HG03064 (cell line): Measurements from ENCODE around the gene GMDS.
"Not testable (repeated sequence)": the region's sequence is repeated elsewhere in the genome, so short reads cannot be mapped to it uniquely, and the experiment has no call there.

ENCODE experiments used
- ATAC-seq: cut with Tn5 transposase; IDR thresholded peaks from one replicate; pipeline ENCODE4 v1.9.1; 2021; ENCODE audit warnings: low read depth; ENCODE audit not compliant: unreplicated experiment

The GMDS gene

GRCh38 chr6:1686117-1687098 is 559.0 kb downstream of the GMDS start:
- no peak for ATAC-seq

GRCh38 chr6:1679688-1680068 is 565.7 kb downstream of the GMDS start:
- ATAC-seq = no peak

- no peak for ATAC-seq
These were observed 566.2 kb downstream of the GMDS start for GRCh38 chr6:1679031-1679687.

- ATAC-seq = no peak
These were observed 567.2 kb downstream of the GMDS start for GRCh38 chr6:1678201-1678600.

- ATAC-seq = no peak
These were observed 573.0 kb downstream of the GMDS start for GRCh38 chr6:1672379-1672778.

GRCh38 chr6:1670711-1671462 is 574.5 kb downstream of the GMDS start:
- no peak for ATAC-seq

- no peak for ATAC-seq
These were observed 575.4 kb downstream of the GMDS start for GRCh38 chr6:1669996-1670395.

- not testable (repeated sequence) for ATAC-seq
These were observed 576.9 kb downstream of the GMDS start for GRCh38 chr6:1668456-1668855.

GRCh38 chr6:1667805-1668175 is 577.6 kb downstream of the GMDS start:
- no peak for ATAC-seq

- ATAC-seq = no peak
These were observed 578.2 kb downstream of the GMDS start for GRCh38 chr6:1667012-1667804.

- ATAC-seq = peak; percentile 91
These were observed 580.2 kb downstream of the GMDS start for GRCh38 chr6:1665214-1665613.

GRCh38 chr6:1664329-1664728 is 581.1 kb downstream of the GMDS start:
- ATAC-seq = no peak

GRCh38 chr6:1663511-1663910 is 581.9 kb downstream of the GMDS start:
- no peak for ATAC-seq

- no peak for ATAC-seq
These were observed 582.9 kb downstream of the GMDS start for GRCh38 chr6:1662534-1662933.

GRCh38 chr6:1659816-1660215 is 585.6 kb downstream of the GMDS start:
- ATAC-seq = no peak

- ATAC-seq = no peak
These were observed 587.0 kb downstream of the GMDS start for GRCh38 chr6:1658212-1659005.

- no peak for ATAC-seq
These were observed 587.6 kb downstream of the GMDS start for GRCh38 chr6:1657771-1658165.

- no peak for ATAC-seq
These were observed 588.2 kb downstream of the GMDS start for GRCh38 chr6:1657116-1657770.

- no peak for ATAC-seq
These were observed 591.4 kb downstream of the GMDS start for GRCh38 chr6:1654054-1654453.
